ENCODE data around the gene KRT3. TPM values are rescaled to one million over a fixed set of nuclear protein-coding genes. Genes with fewer than 3 reads are reported as not detected.
"Not testable (repeated sequence)": the region's sequence is repeated elsewhere in the genome, so short reads cannot be mapped to it uniquely, and the experiment has no call there.

Gene KRT3
- total and polyA plus RNA-seq, 8 donors, result 0.53 TPM; not detected in 7

DNA sequence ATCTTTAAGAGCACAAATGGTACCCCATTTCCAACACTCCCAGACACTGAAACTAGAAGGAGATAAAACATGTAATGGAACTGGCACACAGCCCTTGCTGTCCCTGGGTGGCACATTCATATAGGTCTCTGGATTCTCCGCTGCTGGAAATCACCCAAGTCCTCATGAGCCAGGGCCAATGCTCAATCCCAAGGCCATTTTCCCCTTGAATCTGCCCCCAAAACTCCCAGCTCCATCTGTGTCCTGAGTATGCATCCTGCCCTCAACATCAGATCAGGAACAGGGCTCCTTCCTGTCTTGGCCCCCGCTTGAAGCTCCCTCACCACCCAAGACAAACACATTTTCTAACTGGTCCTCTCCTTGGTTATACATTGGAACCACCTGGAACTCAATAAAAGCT, 43.4 kb downstream of the KRT3 start:
- Histone ChIP-seq H3K36me3 (no peaks in the 10 kb centered on the region), H3K27me3 (peaks cover 0 to 54% (median 2%) of the 10 kb centered on the region in 3 donors), H3K9me3 (no peaks in the 10 kb centered on the region), H3K4me3 (no peak overlapping the region), H3K4me1 (no peaks in the 10 kb centered on the region), H3K27ac (no peak overlapping the region)
- no peak for DNase-seq
- 60 to 90% (median 79%) methylated on average over 2 of the region's 2 CpGs for WGBS, 5 donors
- intact Hi-C loops (cut with DNase I; ENCODE audit: low total_unique reads), result no loop called here
- TF ChIP-seq EP300 (IDR thresholded peaks at IDR 0.05), result no peak
- TF ChIP-seq POLR2A (IDR thresholded peaks at IDR 0.05), result no peak
- no peak for TF ChIP-seq POLR2AphosphoS5 (IDR thresholded peaks at IDR 0.05)
- TF ChIP-seq, protein P1, sequence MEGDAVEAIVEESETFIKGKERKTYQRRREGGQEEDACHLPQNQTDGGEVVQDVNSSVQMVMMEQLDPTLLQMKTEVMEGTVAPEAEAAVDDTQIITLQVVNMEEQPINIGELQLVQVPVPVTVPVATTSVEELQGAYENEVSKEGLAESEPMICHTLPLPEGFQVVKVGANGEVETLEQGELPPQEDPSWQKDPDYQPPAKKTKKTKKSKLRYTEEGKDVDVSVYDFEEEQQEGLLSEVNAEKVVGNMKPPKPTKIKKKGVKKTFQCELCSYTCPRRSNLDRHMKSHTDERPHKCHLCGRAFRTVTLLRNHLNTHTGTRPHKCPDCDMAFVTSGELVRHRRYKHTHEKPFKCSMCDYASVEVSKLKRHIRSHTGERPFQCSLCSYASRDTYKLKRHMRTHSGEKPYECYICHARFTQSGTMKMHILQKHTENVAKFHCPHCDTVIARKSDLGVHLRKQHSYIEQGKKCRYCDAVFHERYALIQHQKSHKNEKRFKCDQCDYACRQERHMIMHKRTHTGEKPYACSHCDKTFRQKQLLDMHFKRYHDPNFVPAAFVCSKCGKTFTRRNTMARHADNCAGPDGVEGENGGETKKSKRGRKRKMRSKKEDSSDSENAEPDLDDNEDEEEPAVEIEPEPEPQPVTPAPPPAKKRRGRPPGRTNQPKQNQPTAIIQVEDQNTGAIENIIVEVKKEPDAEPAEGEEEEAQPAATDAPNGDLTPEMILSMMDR (IDR thresholded peaks at IDR 0.05), result no peak

DNA sequence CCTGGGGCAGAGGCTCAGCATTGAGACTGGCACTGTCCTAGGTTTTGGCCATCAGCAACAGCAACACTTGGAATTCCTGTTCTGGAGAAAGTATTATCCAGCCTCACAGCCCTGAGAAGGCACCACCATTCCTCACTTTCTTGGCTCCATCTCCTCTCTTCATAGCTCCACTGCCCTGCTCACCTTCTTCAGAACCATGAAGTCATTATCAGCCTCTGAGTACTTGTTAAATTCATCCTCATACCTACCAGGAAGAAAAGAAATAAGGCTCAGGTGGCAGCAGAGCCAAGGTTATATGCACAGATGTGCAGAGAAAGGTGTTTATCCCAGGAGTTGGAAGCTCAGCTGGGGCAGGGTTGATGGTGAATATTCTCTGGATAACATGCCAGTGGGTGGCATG, 44.1 kb downstream of the KRT3 start:
- peaks cover 0 to 55% (median 0%) of the 10 kb centered on the region in 3 donors for H3K27me3 ChIP-seq
- H3K4me1 ChIP-seq, result no peaks in the 10 kb centered on the region
- no peak overlapping the region for H3K27ac ChIP-seq
- no peaks in the 10 kb centered on the region for H3K9me3 ChIP-seq
- no peak for TF ChIP-seq POLR2A (IDR thresholded peaks at IDR 0.05)
- no peak for TF ChIP-seq EP300 (IDR thresholded peaks at IDR 0.05)
- TF ChIP-seq, protein P1 (IDR thresholded peaks at IDR 0.05), result no peak
- TF ChIP-seq POLR2AphosphoS5 (IDR thresholded peaks at IDR 0.05), result no peak
- no peak overlapping the region for H3K4me3 ChIP-seq
- no peaks in the 10 kb centered on the region for H3K36me3 ChIP-seq
- intact Hi-C loops (cut with DNase I; ENCODE audit: low total_unique reads), result no loop called here
- DNase-seq, result no peak

DNA sequence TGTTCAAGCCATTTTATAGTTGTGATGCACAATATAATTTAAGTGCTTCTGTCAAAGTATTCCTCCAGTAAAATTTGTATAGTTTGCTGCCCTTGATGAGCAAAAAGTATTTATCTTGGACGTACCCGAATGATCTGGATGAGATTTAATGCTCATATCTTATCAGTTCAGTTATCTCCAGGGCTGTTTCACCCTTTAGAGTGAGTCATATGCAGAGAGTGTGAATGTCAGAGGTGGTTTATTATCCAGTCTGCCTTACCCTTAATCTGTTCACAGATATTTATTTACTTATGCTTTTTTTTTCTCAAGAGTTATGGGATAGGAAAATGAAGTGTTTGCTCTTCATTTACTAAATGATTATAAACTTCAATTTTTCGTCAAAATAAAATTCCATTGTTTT, 45.4 kb downstream of the KRT3 start:
- H3K4me3 ChIP-seq; H3K4me1 ChIP-seq; DNase-seq; H3K27ac ChIP-seq; H3K36me3 ChIP-seq; H3K9me3 ChIP-seq; intact Hi-C loops (cut with DNase I; ENCODE audit: low total_unique reads): not testable (repeated sequence)
- H3K27me3 ChIP-seq, result peaks cover 0 to 56% (median 0%) of the 10 kb centered on the region in 3 donors
- 40 to 71% (median 43%) methylated on average over 3 of the region's 3 CpGs for WGBS, 5 donors

DNA sequence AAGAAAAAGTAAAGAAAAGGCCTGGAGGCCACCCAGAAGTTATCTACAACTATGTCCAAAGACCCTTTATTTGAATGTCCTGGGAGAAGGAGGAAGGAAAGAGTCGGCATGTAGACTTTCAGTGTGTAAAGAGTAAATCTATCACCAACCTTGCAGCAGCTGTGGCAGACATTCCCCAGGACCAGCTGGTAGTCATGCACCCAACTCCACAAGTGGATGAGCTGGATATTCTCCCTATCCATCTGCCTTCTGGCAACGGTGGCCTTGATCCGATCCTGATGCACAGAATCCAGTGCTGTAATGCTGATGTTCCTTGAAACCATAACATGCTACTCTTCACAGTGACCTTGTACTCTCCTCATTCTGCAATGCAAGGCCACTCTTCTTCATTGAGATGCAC, 46.1 kb downstream of the KRT3 start:
- peaks cover 0 to 51% (median 0%) of the 10 kb centered on the region in 3 donors for H3K27me3 ChIP-seq
- DNase-seq, result no peak
- no peaks in the 10 kb centered on the region for H3K36me3 ChIP-seq
- no peak overlapping the region for H3K27ac ChIP-seq
- no peaks in the 10 kb centered on the region for H3K4me1 ChIP-seq
- no peak for TF ChIP-seq EP300 (IDR thresholded peaks at IDR 0.05)
- TF ChIP-seq POLR2AphosphoS5 (IDR thresholded peaks at IDR 0.05), result no peak
- TF ChIP-seq, protein P1 (IDR thresholded peaks at IDR 0.05), result no peak
- TF ChIP-seq POLR2A (IDR thresholded peaks at IDR 0.05), result no peak
- no peak overlapping the region for H3K4me3 ChIP-seq
- WGBS, 5 donors, result 67 to 81% (median 76%) methylated on average over 3 of the region's 3 CpGs
- H3K9me3 ChIP-seq, result no peaks in the 10 kb centered on the region
- intact Hi-C loops (cut with DNase I; ENCODE audit: low total_unique reads), result no loop called here

DNA sequence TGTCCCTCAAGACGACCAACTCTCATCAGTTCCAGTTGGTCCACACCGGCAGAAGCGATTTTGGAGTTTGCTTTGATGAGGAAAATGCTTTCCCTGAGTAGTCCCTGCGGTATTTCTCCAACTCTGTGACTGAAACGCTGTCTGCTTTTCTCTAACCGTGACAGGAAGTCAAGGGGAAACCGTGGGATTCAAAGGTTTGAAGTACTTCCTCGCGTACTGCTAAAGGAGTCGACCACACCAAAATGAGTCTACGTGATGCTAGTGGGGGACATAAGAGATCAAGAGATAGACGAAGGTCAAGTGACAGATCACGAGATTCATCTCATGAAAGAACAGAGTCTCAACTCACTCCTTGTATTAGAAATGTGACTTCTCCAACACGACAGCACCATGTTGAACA, 47.3 kb downstream of the KRT3 start:
- H3K27ac ChIP-seq, result no peak overlapping the region
- H3K4me1 ChIP-seq, result no peaks in the 10 kb centered on the region
- peaks cover 0 to 44% (median 0%) of the 10 kb centered on the region in 3 donors for H3K27me3 ChIP-seq
- TF ChIP-seq EP300 (IDR thresholded peaks at IDR 0.05) (no peak), POLR2A (IDR thresholded peaks at IDR 0.05) (no peak), POLR2AphosphoS5 (IDR thresholded peaks at IDR 0.05) (no peak)
- TF ChIP-seq, protein P1 (IDR thresholded peaks at IDR 0.05), result no peak
- DNase-seq, result no peak
- H3K4me3 ChIP-seq, result no peak overlapping the region
- WGBS, 5 donors, result 61 to 74% (median 70%) methylated on average over 14 of the region's 14 CpGs
- H3K9me3 ChIP-seq, result no peaks in the 10 kb centered on the region
- no peaks in the 10 kb centered on the region for H3K36me3 ChIP-seq
- intact Hi-C loops (cut with DNase I; ENCODE audit: low total_unique reads), result no loop called here

All from stomach (tissue), 9 donors.